K562 (cell line): ENCODE results near the gene ACSL3. TPM values are rescaled to one million over a fixed set of nuclear protein-coding genes. Genes with fewer than 3 reads are reported as not detected.

ENCODE experiments used
- ATAC-seq: fragments of 200-7000 bp; cut with Tn5 transposase; 3 replicates; pipeline ENCODE4 v1.9.1; 2020; ENCODE audit warnings: moderate library complexity
- BruUV-seq: library from RNA; stranded (reverse); fragments of 400-500 nt; replicated peaks from 2 replicates; lab custom pipeline; 2021; lab: Mats Ljungman, UMichigan
- CTCF ChIA-PET: fragments of 300-600 bp; formaldehyde crosslinking; extraction: SDS; loops from one replicate; lab custom pipeline; 2021; ENCODE audit warnings: low intra/inter-chr PET ratio; lab: Yijun Ruan, JAX
- POLR2A ChIA-PET: fragments of 300-600, 350-650 bp; sonication (Branson Sonifier 250); formaldehyde crosslinking; extraction: SDS; loops from one replicate; lab custom pipeline; 2021; ENCODE audit warnings: antibody characterized with exemption, inconsistent platforms; lab: Yijun Ruan, JAX
- DNase-seq, 4 experiments: peaks; one replicate each; pipeline versions ENCODE4 v3.0.0 to v3.0.0-alpha.2; 2011 to 2018; ENCODE audit warnings: low spot score in 3 of 4, mixed read lengths in 3 of 4; ENCODE audit errors: extremely low read depth in 1 of 4
- FAIRE-seq: peaks from 2 replicates; lab custom pipeline; 2011; peaks lifted over from hg19 to GRCh38; lab: Jason Lieb, UNC
- H2AFZ ChIP-seq: 2 replicates; pipeline ENCODE4 v1.6.0; 2011; ENCODE audit warnings: low read depth, low read length, control low read depth, inconsistent platforms
- H3K27ac ChIP-seq: fragments of 200-600 bp; 3 replicates; pipeline ENCODE4 v1.8.0; 2011; ENCODE audit warnings: low read depth, mild to moderate bottlenecking, control low read depth, inconsistent platforms, low read length, moderate library complexity, mixed read lengths; ENCODE audit errors: extremely low read depth
- H3K27me3 ChIP-seq, 2 experiments: fragments of 300-600 bp in 1 of 2; 2 replicates in 1 of 2; 3 replicates in 1 of 2; pipeline versions ENCODE4 v1.6.0 to v1.8.0; 2011; ENCODE audit warnings: inconsistent platforms in 2 of 2, low read length in 2 of 2, mild to moderate bottlenecking in 1 of 2, mixed read lengths in 1 of 2, moderate library complexity in 1 of 2; ENCODE audit not compliant: control insufficient read depth in 2 of 2, insufficient read depth in 2 of 2
- H3K36me3 ChIP-seq: fragments of 300-600 bp; 3 replicates; pipeline ENCODE4 v1.8.0; 2011; ENCODE audit warnings: mild to moderate bottlenecking, low read length, inconsistent platforms; ENCODE audit not compliant: control insufficient read depth, insufficient read depth
- H3K4me1 ChIP-seq, 2 experiments: fragments of 200-600 bp in 1 of 2; replicated peaks in 1 of 2; 2 replicates in 1 of 2; 3 replicates in 1 of 2; pipeline versions ENCODE4 v1.5.1 to v1.8.0; 2011; ENCODE audit warnings: inconsistent platforms in 2 of 2, low read length in 2 of 2, mild to moderate bottlenecking in 1 of 2, mixed read lengths in 1 of 2, moderate library complexity in 1 of 2; ENCODE audit not compliant: control insufficient read depth in 2 of 2, insufficient read depth in 2 of 2
- H3K4me2 ChIP-seq: 2 replicates; pipeline ENCODE4 v1.6.1; 2011; ENCODE audit warnings: low read length, control low read depth, inconsistent platforms, mixed read lengths; ENCODE audit not compliant: insufficient read depth
- H3K4me3 ChIP-seq: fragments of 200-600 bp; sonication (generic), shearing (Covaris generic); 2 replicates; pipeline ENCODE4 v1.5.1; 2016; ENCODE audit warnings: control low read depth, inconsistent platforms
- H3K79me2 ChIP-seq: fragments of 200-600 bp; 3 replicates; pipeline ENCODE4 v1.8.0; 2011; ENCODE audit warnings: low read length, inconsistent platforms; ENCODE audit not compliant: control insufficient read depth, insufficient read depth
- H3K9ac ChIP-seq, 2 experiments: 2 replicates each; pipeline versions ENCODE4 v1.6.0 to v1.6.1; 2011; ENCODE audit warnings: low read depth in 2 of 2, low read length in 2 of 2, control low read depth in 1 of 2, inconsistent platforms in 1 of 2, mild to moderate bottlenecking in 1 of 2, mixed read lengths in 1 of 2; ENCODE audit not compliant: insufficient read depth in 1 of 2
- H3K9me1 ChIP-seq: one replicate; pipeline ENCODE4 v1.6.0; 2011; ENCODE audit warnings: inconsistent platforms, mild to moderate bottlenecking, low read length, moderate library complexity; ENCODE audit not compliant: control insufficient read depth, insufficient read depth
- H3K9me3 ChIP-seq: replicated peaks from 2 replicates; pipeline ENCODE4 v1.5.1; 2011; ENCODE audit warnings: low read depth, low read length, inconsistent platforms; ENCODE audit not compliant: control insufficient read depth, insufficient read depth
- H4K20me1 ChIP-seq: replicated peaks from 2 replicates; pipeline ENCODE4 v1.6.1; 2011; ENCODE audit warnings: low read length, inconsistent platforms, mixed read lengths; ENCODE audit not compliant: control insufficient read depth, insufficient read depth
- CBFB ChIP-seq: sonication (generic); formaldehyde crosslinking; IDR thresholded peaks from 2 replicates; pipeline ENCODE4 v1.4.0; 2020; ENCODE audit warnings: mild to moderate bottlenecking, missing genetic modification reagents
- CTCFL ChIP-seq: IDR thresholded peaks from 2 replicates; pipeline ENCODE4 v1.6.1; 2011; ENCODE audit warnings: borderline replicate concordance, low read depth, mild to moderate bottlenecking, moderate library complexity, low read length; ENCODE audit not compliant: insufficient read depth, poor library complexity, severe bottlenecking
- E2F5 ChIP-seq: sonication (generic); formaldehyde crosslinking; IDR thresholded peaks from 2 replicates; pipeline ENCODE4 v1.8.0; 2022; ENCODE audit warnings: mild to moderate bottlenecking, missing genetic modification reagents
- EHMT2 ChIP-seq: fragments of 450-650 bp; IDR thresholded peaks from 2 replicates; pipeline ENCODE4 v1.6.1; 2018; ENCODE audit warnings: antibody characterized with exemption
- IRF1 ChIP-seq: sonication (generic); formaldehyde crosslinking; IDR thresholded peaks from 2 replicates; pipeline ENCODE4 v1.8.0; 2022; ENCODE audit warnings: missing genetic modification reagents, mild to moderate bottlenecking, borderline replicate concordance
- NFRKB ChIP-seq: fragments of 450-650 bp; IDR thresholded peaks from 2 replicates; pipeline ENCODE4 v1.6.1; 2016; ENCODE audit warnings: low read depth
- PCBP2 ChIP-seq: fragments of 200-400 bp; formaldehyde crosslinking; IDR thresholded peaks from 2 replicates; pipeline ENCODE4 v1.6.1; 2018; ENCODE audit warnings: low read length, low read depth, mild to moderate bottlenecking, moderate library complexity; ENCODE audit not compliant: poor library complexity, severe bottlenecking
- RHOXF2B ChIP-seq: fragments of 250-450 bp; sonication (Bioruptor Pico); conservative IDR thresholded peaks from 2 replicates; pipeline ENCODE4 v1.5.1; 2021
- SMC3 ChIP-seq: conservative IDR thresholded peaks from 2 replicates; pipeline ENCODE4 v1.6.1; 2011; ENCODE audit warnings: low read depth, low read length, improper control_type of control experiment; ENCODE audit not compliant: insufficient read depth
- TRIM24 ChIP-seq, 2 experiments: fragments of 450-650 bp; IDR thresholded peaks; 2 replicates each; pipeline ENCODE4 v1.6.1; 2016
- ZNF24 ChIP-seq: fragments of 450-650 bp; IDR thresholded peaks from 2 replicates; pipeline ENCODE4 v1.6.1; 2016
- ZNF707 ChIP-seq: fragments of 250-450 bp; sonication (Bioruptor Pico); conservative IDR thresholded peaks from 2 replicates; pipeline ENCODE4 v1.8.0; 2022; ENCODE audit warnings: inconsistent platforms, mild to moderate bottlenecking, moderate library complexity
- ZNF717 ChIP-seq: fragments of 250-450 bp; sonication (Bioruptor Pico); IDR thresholded peaks from 2 replicates; pipeline ENCODE4 v1.5.0; 2021
- WGBS: fragments of 100-300 bp; shearing (Covaris generic); methylation state at CpG from one replicate; pipeline ENCODE4 v1.1.6; 2016; ENCODE audit warnings: low coverage, mixed read lengths; ENCODE audit not compliant: insufficient coverage; ENCODE audit errors: missing lambda C conversion rate; 5-methylcytosine and 5-hydroxymethylcytosine counted together
- in situ Hi-C: fragments of 300-500 bp; cut with MboI; formaldehyde crosslinking; loops from 4 replicates; pipeline ENCODE4 v1.15.0; 2018; ENCODE audit warnings: inconsistent platforms, mixed read lengths
- intact Hi-C: fragments of 100-400 bp; cut with micrococcal nuclease; formaldehyde crosslinking; loops from 2 replicates; pipeline ENCODE4 v1.14.2; 2022
- polyA plus RNA-seq, 8 experiments: library from polyadenylated mRNA; depleted of rRNA in 4 of 8; stranded (reverse) in 5 of 8; unstranded in 3 of 8; fragments of >200 nt; fragmentation: Nextera tagmentation in 2 of 8; fragmentation: Illumina TruSeq in 1 of 8; extraction: Ambion mirVana in 2 of 8; extraction: Trizol in 1 of 8; gene quantifications; 2 replicates each; pipeline versions ENCODE4 v1.2.1 to v1.2.3, GENCODE V29; 2011 to 2014; ENCODE audit warnings: inconsistent platforms in 1 of 8, missing spikeins in 1 of 8
- total RNA-seq, 7 experiments: library from RNA; depleted of rRNA in 6 of 7; stranded (reverse); fragments of >200 nt in 6 of 7; fragmentation: Illumina TruSeq in 2 of 7; extraction: Trizol in 2 of 7; gene quantifications; 2 replicates each; pipeline versions ENCODE4 v1.2.1 to v1.2.3, GENCODE V29; 2011 to 2021; ENCODE audit warnings: low replicate concordance in 1 of 7
- TF ChIP-seq, protein P1 (sequence below): fragments of 250-450 bp; sonication (Bioruptor Pico); IDR thresholded peaks from 2 replicates; pipeline ENCODE4 v1.6.1; 2021; ENCODE audit warnings: mild to moderate bottlenecking
- TF ChIP-seq, protein P2 (sequence below): fragments of 450-650 bp; formaldehyde crosslinking; IDR thresholded peaks from 2 replicates; pipeline ENCODE4 v1.4.0; 2020; ENCODE audit warnings: mild to moderate bottlenecking, moderate library complexity

ACSL3 gene
- total and polyA plus RNA-seq, 9 of the 15 experiments (the other 6 are each of a cell fraction or from before 2014, with no cell fraction given) = 21.3 to 123 (median 85.2) TPM

DNA sequence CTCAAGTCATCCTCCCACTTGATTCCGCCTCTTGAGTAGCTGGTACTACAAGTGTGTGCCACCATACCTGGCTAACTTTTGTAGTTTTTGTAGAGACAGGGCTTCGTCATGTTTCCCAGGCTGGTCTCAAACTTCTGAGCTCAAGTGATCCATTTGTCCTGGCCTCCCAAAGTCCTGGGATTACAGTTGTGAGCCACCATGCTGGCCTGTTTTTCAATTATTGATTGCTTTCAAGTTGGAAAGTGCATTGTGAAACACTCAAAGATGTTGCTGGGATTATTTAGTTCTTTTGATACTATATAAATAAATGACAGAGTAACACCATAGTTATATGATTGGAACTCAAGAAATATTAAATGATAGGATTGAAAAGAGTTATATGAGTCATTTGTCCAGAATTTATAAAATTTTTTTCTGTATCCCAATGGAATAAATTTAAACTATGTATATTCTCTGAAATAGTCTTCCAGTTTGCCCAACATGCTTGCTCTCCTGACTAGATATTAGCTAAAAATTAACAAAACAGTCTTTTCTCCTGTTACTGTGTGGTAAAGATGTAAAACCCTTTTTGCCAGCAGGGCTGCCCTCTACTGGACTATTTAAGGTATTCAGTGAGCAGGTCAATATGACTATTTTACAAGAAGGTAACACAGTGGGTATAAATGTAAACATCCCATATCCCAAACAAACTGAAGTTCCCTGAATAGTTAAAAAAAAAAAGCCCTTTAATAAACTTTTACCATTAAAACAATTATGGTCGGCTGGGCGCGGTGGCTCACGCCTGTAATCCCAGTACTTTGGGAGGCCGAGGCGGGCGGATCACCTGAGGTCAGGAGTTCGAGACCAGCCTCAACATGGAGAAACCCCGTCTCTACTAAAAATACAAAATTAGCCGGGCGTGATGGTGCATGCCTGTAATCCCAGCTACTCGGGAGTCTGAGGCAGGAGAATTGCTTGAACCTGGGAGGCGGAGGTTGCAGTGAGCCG is 42.7 kb downstream of the ACSL3 start:
- peaks cover 22% of the 10 kb centered on the region for H4K20me1 ChIP-seq
- peaks cover 45% of the 10 kb centered on the region; the same call in 2 of the 3 replicates for H3K36me3 ChIP-seq
- intact Hi-C loops = loop anchor here (1.0 to 5.0 kb wide), 3 partner anchors 41 to 195 kb away; partner anchors contain the start of gene ACSL3
- no peak overlapping the region for H3K4me2 ChIP-seq
- H3K9me3 ChIP-seq = no peaks in the 10 kb centered on the region
- ChIA-PET POLR2A (interaction anchor here (0.6 to 1.3 kb wide), 3 partner anchors 194 to 1223 kb away, joined by 3 read pairs; no protein-coding TSS in a partner anchor), CTCF (interaction anchor here (0.6 to 1.5 kb wide), 2 partner anchors 106 to 213 kb away, joined by 3 to 8 read pairs; no protein-coding TSS in a partner anchor)
- H3K27ac ChIP-seq = no peak overlapping the region
- H3K79me2 ChIP-seq = peaks cover 93% of the 10 kb centered on the region
- H2AFZ ChIP-seq = no peak overlapping the region
- no peaks in the 10 kb centered on the region for H3K9me1 ChIP-seq
- no peak overlapping the region for H3K4me3 ChIP-seq
- WGBS = 90% methylated on average over 6 of the region's 16 CpGs
- FAIRE-seq = no peak
- peak; percentile 11 to 50 (median 24) for DNase-seq
- H3K9ac ChIP-seq = no peak overlapping the region
- BruUV-seq = no TSS peak
- in situ Hi-C loops = no loop called here
- no peaks in the 10 kb centered on the region for H3K27me3 ChIP-seq
- H3K4me1 ChIP-seq = no peaks in the 10 kb centered on the region; a peak in 1 of 5 replicates
- ATAC-seq = peak; percentile 84
- TF ChIP-seq EHMT2 (no peak), ZNF24 (no peak), RHOXF2B (CRISPR knock-in tag) (no peak), IRF1 (no peak), PCBP2 (no peak), TRIM24 (IDR thresholded peaks at IDR 0.05) (no peak), SMC3 (0 out of 2 replicates have a peak, but pooled peaks have one; percentile 29), NFRKB (no peak), E2F5 (no peak), ZNF717 (CRISPR knock-in tag) (no peak), ZNF707 (CRISPR knock-in tag) (no peak), CBFB (no peak), CTCFL (peak; percentile 3)
- TF ChIP-seq, protein P1, sequence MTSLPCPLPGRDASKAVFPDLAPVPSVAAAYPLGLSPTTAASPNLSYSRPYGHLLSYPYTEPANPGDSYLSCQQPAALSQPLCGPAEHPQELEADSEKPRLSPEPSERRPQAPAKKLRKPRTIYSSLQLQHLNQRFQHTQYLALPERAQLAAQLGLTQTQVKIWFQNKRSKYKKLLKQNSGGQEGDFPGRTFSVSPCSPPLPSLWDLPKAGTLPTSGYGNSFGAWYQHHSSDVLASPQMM (CRISPR knock-in tag) = no peak
- TF ChIP-seq, protein P2, sequence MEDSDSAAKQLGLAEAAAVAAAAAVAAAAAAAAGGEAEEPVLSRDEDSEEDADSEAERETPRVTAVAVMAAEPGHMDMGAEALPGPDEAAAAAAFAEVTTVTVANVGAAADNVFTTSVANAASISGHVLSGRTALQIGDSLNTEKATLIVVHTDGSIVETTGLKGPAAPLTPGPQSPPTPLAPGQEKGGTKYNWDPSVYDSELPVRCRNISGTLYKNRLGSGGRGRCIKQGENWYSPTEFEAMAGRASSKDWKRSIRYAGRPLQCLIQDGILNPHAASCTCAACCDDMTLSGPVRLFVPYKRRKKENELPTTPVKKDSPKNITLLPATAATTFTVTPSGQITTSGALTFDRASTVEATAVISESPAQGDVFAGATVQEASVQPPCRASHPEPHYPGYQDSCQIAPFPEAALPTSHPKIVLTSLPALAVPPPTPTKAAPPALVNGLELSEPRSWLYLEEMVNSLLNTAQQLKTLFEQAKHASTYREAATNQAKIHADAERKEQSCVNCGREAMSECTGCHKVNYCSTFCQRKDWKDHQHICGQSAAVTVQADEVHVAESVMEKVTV (CRISPR knock-in tag) = 0 out of 2 replicates have a peak, but pooled peaks have one; percentile 18
